ENCODE measurements around the gene CDH7. TPM values are rescaled to one million over a fixed set of nuclear protein-coding genes. Genes with fewer than 3 reads are reported as not detected.

CDH7 gene
- not detected in 2 replicates for total RNA-seq (2021)
- Bru-seq, nascent RNA = percentile 13 among the genes with signal in this experiment
- percentile 6 among the genes with signal in this experiment for BruChase-seq, experiment 1, labeled RNA remaining after a 2-hour chase
- BruChase-seq, experiment 2, labeled RNA remaining after a 6-hour chase = percentile 5 among the genes with signal in this experiment
- long read RNA-seq, partial matches to known transcripts = 0 of 1 reads
- long read RNA-seq, other reads (novel, unspliced or antisense) = 1 of 1 reads

- intact Hi-C loops (cut with micrococcal nuclease; ENCODE audit: unreplicated experiment) = no loop called here
- Histone ChIP-seq H3K4me1 (replicated peaks; ENCODE audit: insufficient read depth) (no peaks in the 10 kb centered on the region), H3K4me2 (peak within 1 kb of the TSS; percentile 76), H2AFZ (peak within 1 kb of the TSS; percentile 56), H3F3A (ENCODE audit: insufficient read depth, low read depth) (no peaks in the 10 kb centered on the region), H3K9me2 (ENCODE audit: insufficient read depth) (no peaks in the 10 kb centered on the region; the same call in 1 of the 2 replicates), H4K20me1 (ENCODE audit: insufficient read depth) (no peaks in the 10 kb centered on the region), H3K79me2 (ENCODE audit: low read depth) (no peaks in the 10 kb centered on the region), H3K4me3 (peak within 1 kb of the TSS; percentile 53; the same call in 1 of the 2 replicates), H3K9me3 (ENCODE audit: insufficient read depth, low read depth) (no peaks in the 10 kb centered on the region), H3K27me3 (ENCODE audit: insufficient read depth, low read depth) (no peaks in the 10 kb centered on the region), H3K27ac (no peak within 1 kb of the TSS), H3K36me3 (ENCODE audit: low read depth) (no peaks in the 10 kb centered on the region)
- peak in 1 of 2 experiments; percentile 30 for DNase-seq
- CTCF ChIA-PET = no interaction called here
- POLR2A ChIA-PET (ENCODE audit: unreplicated experiment) = no interaction called here
- TF ChIP-seq CTCF (conservative IDR thresholded peaks at IDR 0.05) (no peak), EZH2 (IDR thresholded peaks at IDR 0.05; ENCODE audit: low read depth) (no peak)
- no TSS peak for BruUV-seq (replicated peaks)
These were observed at the start of gene CDH7 for GRCh38 chr18:65750389-65751154. TSS of gene CDH7 (plus strand) at chr18:65751012. CDS start at chr18:65762843, 11,831 bp downstream.

GRCh38 chr18:65704046-65704445 is 46.8 kb upstream of the CDH7 start:
- Histone ChIP-seq H3K4me3 (no peak overlapping the region), H3K27ac (no peak overlapping the region), H4K20me1 (ENCODE audit: insufficient read depth) (no peaks in the 10 kb centered on the region), H3K79me2 (ENCODE audit: low read depth) (no peaks in the 10 kb centered on the region), H3K4me2 (no peak overlapping the region), H2AFZ (no peak overlapping the region), H3F3A (ENCODE audit: insufficient read depth, low read depth) (no peaks in the 10 kb centered on the region), H3K9me3 (ENCODE audit: insufficient read depth, low read depth) (no peaks in the 10 kb centered on the region), H3K9me2 (ENCODE audit: insufficient read depth) (no peaks in the 10 kb centered on the region), H3K36me3 (ENCODE audit: low read depth) (no peaks in the 10 kb centered on the region), H3K27me3 (ENCODE audit: insufficient read depth, low read depth) (no peaks in the 10 kb centered on the region), H3K4me1 (replicated peaks; ENCODE audit: insufficient read depth) (no peaks in the 10 kb centered on the region)
- POLR2A ChIA-PET (ENCODE audit: unreplicated experiment) = no interaction called here
- DNase-seq = no peak
- intact Hi-C loops (cut with micrococcal nuclease; ENCODE audit: unreplicated experiment) = no loop called here
- CTCF ChIA-PET = no interaction called here
- BruUV-seq (replicated peaks) = no TSS peak
- TF ChIP-seq CTCF (conservative IDR thresholded peaks at IDR 0.05) = no peak
- TF ChIP-seq EZH2 (IDR thresholded peaks at IDR 0.05; ENCODE audit: low read depth) = no peak

GRCh38 chr18:65706646-65707045 is 44.2 kb upstream of the CDH7 start:
- no peak for DNase-seq
- POLR2A ChIA-PET (ENCODE audit: unreplicated experiment) = no interaction called here
- H3K27ac ChIP-seq = no peak overlapping the region
- H3K79me2 ChIP-seq (ENCODE audit: low read depth) = no peaks in the 10 kb centered on the region
- H3K4me1 ChIP-seq (replicated peaks; ENCODE audit: insufficient read depth) = no peaks in the 10 kb centered on the region
- CTCF ChIA-PET = no interaction called here
- TF ChIP-seq CTCF (conservative IDR thresholded peaks at IDR 0.05) = no peak
- TF ChIP-seq EZH2 (IDR thresholded peaks at IDR 0.05; ENCODE audit: low read depth) = no peak
- H2AFZ ChIP-seq = no peak overlapping the region
- H3K9me3 ChIP-seq (ENCODE audit: insufficient read depth, low read depth) = no peaks in the 10 kb centered on the region
- no peaks in the 10 kb centered on the region for H3K36me3 ChIP-seq (ENCODE audit: low read depth)
- no peaks in the 10 kb centered on the region for H4K20me1 ChIP-seq (ENCODE audit: insufficient read depth)
- intact Hi-C loops (cut with micrococcal nuclease; ENCODE audit: unreplicated experiment) = no loop called here
- BruUV-seq (replicated peaks) = no TSS peak
- no peaks in the 10 kb centered on the region for H3K27me3 ChIP-seq (ENCODE audit: insufficient read depth, low read depth)
- H3K4me3 ChIP-seq = no peak overlapping the region
- no peaks in the 10 kb centered on the region for H3K9me2 ChIP-seq (ENCODE audit: insufficient read depth)
- no peaks in the 10 kb centered on the region for H3F3A ChIP-seq (ENCODE audit: insufficient read depth, low read depth)
- H3K4me2 ChIP-seq = no peak overlapping the region

Measured in PC-9 (cell line).